CD8-positive, alpha-beta memory T cell (primary cell): ENCODE measurements around the gene NABP2. TPM values are rescaled to one million over a fixed set of nuclear protein-coding genes. Genes with fewer than 3 reads are reported as not detected.

Source experiments
- CTCF ChIA-PET: fragments of 350-600 bp; sonication (Branson Sonifier 250); formaldehyde crosslinking; loops from one replicate; lab custom pipeline; 2021; ENCODE audit warnings: antibody characterized with exemption; lab: Charles Lee
- POLR2A ChIA-PET: fragments of 350-600 bp; sonication (Branson Sonifier 250); formaldehyde crosslinking; loops from one replicate; lab custom pipeline; 2021; ENCODE audit warnings: antibody characterized with exemption; lab: Charles Lee
- DNase-seq, 5 donors: peaks; one replicate each; pipeline versions ENCODE4 v3.0.0 to v3.0.0-alpha.2; 2020 to 2022; ENCODE audit warnings: mixed read lengths in 1 of 5
- H3K27ac ChIP-seq: one replicate; pipeline ENCODE4 v1.7.0; 2013; ENCODE audit warnings: low read depth, mild to moderate bottlenecking, low read length, moderate library complexity
- H3K27me3 ChIP-seq: 2 replicates; pipeline ENCODE4 v1.7.0; 2013; ENCODE audit warnings: low read length, mild to moderate bottlenecking; ENCODE audit not compliant: insufficient read depth, poor library complexity, severe bottlenecking
- H3K36me3 ChIP-seq: 2 replicates; pipeline ENCODE4 v1.7.0; 2013; ENCODE audit warnings: mild to moderate bottlenecking, low read length, moderate library complexity; ENCODE audit not compliant: insufficient read depth
- H3K4me1 ChIP-seq: 2 replicates; pipeline ENCODE4 v1.7.0; 2013; ENCODE audit warnings: mild to moderate bottlenecking, low read length, moderate library complexity; ENCODE audit not compliant: insufficient read depth
- H3K4me3 ChIP-seq: 2 replicates; pipeline ENCODE4 v1.7.0; 2013; ENCODE audit warnings: mild to moderate bottlenecking, low read length
- H3K9me3 ChIP-seq: 2 replicates; pipeline ENCODE4 v1.7.0; 2013; ENCODE audit warnings: mild to moderate bottlenecking, low read length
- H3K27ac Mint-ChIP-seq, 8 donors: one replicate each; pipeline ENCODE4 v1.8.0; 2020 to 2021; ENCODE audit warnings: mixed read lengths in 8 of 8, mild to moderate bottlenecking in 6 of 8, inconsistent platforms in 3 of 8, moderate library complexity in 3 of 8
- H3K27me3 Mint-ChIP-seq, 2 donors: one replicate each; pipeline ENCODE4 v1.8.0; 2020 to 2021; ENCODE audit warnings: mixed read lengths in 2 of 2, mild to moderate bottlenecking in 1 of 2, moderate library complexity in 1 of 2
- H3K36me3 Mint-ChIP-seq, 3 donors: one replicate each; pipeline ENCODE4 v1.8.0; 2020 to 2021; ENCODE audit warnings: mixed read lengths in 3 of 3, inconsistent platforms in 1 of 3, mild to moderate bottlenecking in 1 of 3
- H3K4me1 Mint-ChIP-seq, 3 donors: one replicate each; pipeline ENCODE4 v1.8.0; 2020 to 2021; ENCODE audit warnings: mixed read lengths in 3 of 3, inconsistent platforms in 1 of 3, mild to moderate bottlenecking in 1 of 3
- H3K4me3 Mint-ChIP-seq, 7 donors: one replicate each; pipeline ENCODE4 v1.8.0; 2020 to 2021; ENCODE audit warnings: mixed read lengths in 7 of 7, mild to moderate bottlenecking in 6 of 7, moderate library complexity in 4 of 7, inconsistent platforms in 2 of 7
- H3K9me3 Mint-ChIP-seq, 5 donors: one replicate each; pipeline ENCODE4 v1.8.0; 2020 to 2022; ENCODE audit warnings: mixed read lengths in 5 of 5, mild to moderate bottlenecking in 3 of 5, moderate library complexity in 2 of 5, inconsistent platforms in 1 of 5
- polyA plus RNA-seq: library from polyadenylated mRNA; unstranded; fragments of 300-500 nt; fragmentation: Illumina TruSeq; gene quantifications from one replicate; pipeline ENCODE4 v1.2.3, GENCODE V29; 2021
- total RNA-seq, 2 experiments: library from RNA; stranded (reverse); gene quantifications; one replicate each; pipeline ENCODE4 v1.2.3, GENCODE V29; 2021

NABP2 gene
- total and polyA plus RNA-seq, 3 experiments from 2014 or later = 4.6 to 104 (median 102) TPM

DNA sequence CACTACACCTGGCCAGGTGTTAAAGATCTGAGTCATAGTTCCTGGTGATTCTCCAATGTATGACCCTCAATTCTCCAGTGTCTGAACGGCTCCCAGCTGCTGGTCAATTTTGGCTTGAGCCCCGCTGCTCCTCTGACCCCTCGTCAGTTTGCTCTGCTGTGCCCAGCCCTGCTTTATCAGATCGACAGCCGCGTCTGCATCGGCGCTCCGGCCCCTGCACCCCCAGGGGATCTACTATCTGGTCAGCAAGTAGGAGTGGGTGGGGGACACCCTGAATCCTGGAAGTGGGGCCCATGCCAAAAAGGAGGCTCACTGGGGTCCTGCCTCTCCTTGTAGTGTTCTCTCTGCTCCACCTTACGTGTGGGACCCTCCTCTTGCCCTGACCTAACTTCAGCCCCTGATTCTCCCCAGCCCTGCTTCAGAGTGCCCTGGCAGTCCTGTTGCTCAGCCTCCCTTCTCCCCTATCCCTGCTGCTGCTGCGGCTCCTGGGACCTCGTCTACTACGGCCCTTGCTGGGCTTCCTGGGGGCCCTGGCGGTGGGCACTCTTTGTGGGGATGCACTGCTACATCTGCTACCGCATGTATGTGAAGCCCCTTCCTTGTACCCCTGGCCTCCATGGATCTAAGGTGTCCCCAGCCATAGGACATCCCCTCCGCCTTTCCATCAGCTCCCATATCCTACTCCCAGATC is 10.7 kb downstream of the NABP2 start:
- H3K9me3 ChIP-seq = no peaks in the 10 kb centered on the region
- no peaks in the 10 kb centered on the region for H3K36me3 ChIP-seq
- H3K27me3 Mint-ChIP-seq = no peaks in the 10 kb centered on the region
- H3K4me3 ChIP-seq = no peak overlapping the region
- no peak overlapping the region for H3K27ac ChIP-seq
- H3K27me3 ChIP-seq = no peaks in the 10 kb centered on the region
- ChIA-PET POLR2A (interaction anchor here (1.1 kb wide), 1 partner anchor 22 kb away, joined by 3 read pairs; no protein-coding TSS in a partner anchor), CTCF (interaction anchor here (1.5 to 2.0 kb wide), 2 partner anchors 13 to 22 kb away, joined by 3 to 9 read pairs; partner anchors contain the start of gene RNF41)
- H3K4me1 ChIP-seq = no peaks in the 10 kb centered on the region
- H3K9me3 Mint-ChIP-seq = no peaks in the 10 kb centered on the region
- H3K4me3 Mint-ChIP-seq = no peak overlapping the region
- H3K36me3 Mint-ChIP-seq = peaks cover 0 to 18% (median 0%) of the 10 kb centered on the region in 3 donors
- no peaks in the 10 kb centered on the region for H3K4me1 Mint-ChIP-seq
- H3K27ac Mint-ChIP-seq = no peak overlapping the region
- no peak for DNase-seq

DNA sequence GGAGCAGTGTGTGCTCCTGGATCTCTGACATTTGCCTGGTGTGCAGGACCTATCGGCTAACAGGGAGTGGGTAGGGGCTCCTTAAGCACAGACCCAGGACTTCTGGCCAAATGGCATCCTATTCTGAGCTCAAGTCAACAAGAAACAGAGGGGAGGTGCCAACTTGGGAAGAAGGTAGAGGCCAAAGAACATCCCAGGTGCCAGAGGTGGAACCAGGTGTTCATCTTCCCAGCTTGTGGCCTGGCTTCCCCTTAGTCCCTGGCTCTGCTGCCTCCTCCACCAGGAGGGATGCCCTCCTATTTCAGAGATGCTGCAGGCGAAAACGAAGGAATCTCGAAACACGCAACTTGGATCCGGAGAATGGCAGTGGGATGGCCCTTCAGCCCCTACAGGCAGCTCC is 11.9 kb downstream of the NABP2 start:
- no peak overlapping the region for H3K4me3 Mint-ChIP-seq
- no peaks in the 10 kb centered on the region for H3K4me1 Mint-ChIP-seq
- Histone ChIP-seq H3K27me3 (no peaks in the 10 kb centered on the region), H3K4me3 (no peak overlapping the region), H3K4me1 (no peaks in the 10 kb centered on the region), H3K27ac (no peak overlapping the region), H3K36me3 (no peaks in the 10 kb centered on the region), H3K9me3 (no peaks in the 10 kb centered on the region)
- H3K27me3 Mint-ChIP-seq = no peaks in the 10 kb centered on the region
- H3K9me3 Mint-ChIP-seq = no peaks in the 10 kb centered on the region
- no peak overlapping the region for H3K27ac Mint-ChIP-seq
- POLR2A ChIA-PET = interaction anchor here (0.6 kb wide), 2 partner anchors 181 to 442 kb away, joined by 6 to 7 read pairs; no protein-coding TSS in a partner anchor
- CTCF ChIA-PET = no interaction called here
- H3K36me3 Mint-ChIP-seq = peaks cover 0 to 29% (median 0%) of the 10 kb centered on the region in 3 donors
- DNase-seq = no peak

DNA sequence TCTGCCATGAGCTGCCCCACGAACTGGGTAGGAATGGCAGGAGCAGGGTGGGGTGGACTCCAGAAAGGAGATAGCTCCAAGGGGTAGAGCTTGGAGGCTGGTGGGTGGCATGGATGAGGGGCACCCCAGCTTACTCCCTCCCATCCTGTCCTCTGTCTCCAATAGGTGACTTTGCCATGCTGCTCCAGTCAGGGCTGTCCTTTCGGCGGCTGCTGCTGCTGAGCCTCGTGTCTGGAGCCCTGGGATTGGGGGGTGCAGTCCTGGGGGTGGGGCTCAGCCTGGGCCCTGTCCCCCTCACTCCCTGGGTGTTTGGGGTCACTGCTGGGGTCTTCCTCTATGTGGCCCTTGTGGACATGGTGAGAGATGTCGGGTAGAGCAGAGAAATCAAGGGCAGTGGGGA is 12.8 kb downstream of the NABP2 start:
- no peak overlapping the region for H3K4me3 Mint-ChIP-seq
- H3K4me1 Mint-ChIP-seq = no peaks in the 10 kb centered on the region
- peak overlapping the region in 1 of 8 donors; percentile 54 for H3K27ac Mint-ChIP-seq
- no peaks in the 10 kb centered on the region for H3K27me3 ChIP-seq
- H3K4me3 ChIP-seq = no peak overlapping the region
- H3K9me3 Mint-ChIP-seq = no peaks in the 10 kb centered on the region
- H3K36me3 ChIP-seq = peaks cover 7% of the 10 kb centered on the region
- ChIA-PET CTCF (interaction anchor here (1.0 to 1.3 kb wide), 2 partner anchors 15 to 22 kb away, joined by 3 to 4 read pairs; partner anchors contain the start of gene ANKRD52), POLR2A (interaction anchor here (0.6 kb wide), 1 partner anchor 182 kb away, joined by 6 read pairs; no protein-coding TSS in a partner anchor)
- H3K36me3 Mint-ChIP-seq = peaks cover 0 to 38% (median 1%) of the 10 kb centered on the region in 3 donors
- DNase-seq = no peak
- no peaks in the 10 kb centered on the region for H3K9me3 ChIP-seq
- no peaks in the 10 kb centered on the region for H3K27me3 Mint-ChIP-seq
- no peak overlapping the region for H3K27ac ChIP-seq
- H3K4me1 ChIP-seq = no peaks in the 10 kb centered on the region

DNA sequence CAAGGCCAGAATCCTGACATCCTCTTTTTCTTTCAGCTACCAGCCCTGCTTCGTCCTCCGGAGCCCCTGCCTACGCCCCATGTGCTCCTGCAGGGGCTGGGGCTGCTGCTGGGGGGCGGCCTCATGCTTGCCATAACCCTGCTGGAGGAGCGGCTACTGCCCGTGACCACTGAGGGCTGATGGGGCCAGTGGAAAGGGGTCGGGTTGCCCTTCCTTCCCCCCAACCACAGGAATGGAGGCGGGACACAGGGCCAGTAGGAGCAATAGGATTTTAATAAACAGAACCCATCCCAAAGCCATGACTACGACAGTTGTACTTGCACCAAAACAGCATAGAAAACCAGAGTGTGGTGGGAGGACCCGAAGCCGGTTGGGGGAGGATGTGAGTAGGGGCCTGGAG is 13.4 kb downstream of the NABP2 start:
- ChIA-PET CTCF (interaction anchor here (1.3 kb wide), 1 partner anchor 15 kb away, joined by 3 read pairs; no protein-coding TSS in a partner anchor), POLR2A (no interaction called here)

DNA sequence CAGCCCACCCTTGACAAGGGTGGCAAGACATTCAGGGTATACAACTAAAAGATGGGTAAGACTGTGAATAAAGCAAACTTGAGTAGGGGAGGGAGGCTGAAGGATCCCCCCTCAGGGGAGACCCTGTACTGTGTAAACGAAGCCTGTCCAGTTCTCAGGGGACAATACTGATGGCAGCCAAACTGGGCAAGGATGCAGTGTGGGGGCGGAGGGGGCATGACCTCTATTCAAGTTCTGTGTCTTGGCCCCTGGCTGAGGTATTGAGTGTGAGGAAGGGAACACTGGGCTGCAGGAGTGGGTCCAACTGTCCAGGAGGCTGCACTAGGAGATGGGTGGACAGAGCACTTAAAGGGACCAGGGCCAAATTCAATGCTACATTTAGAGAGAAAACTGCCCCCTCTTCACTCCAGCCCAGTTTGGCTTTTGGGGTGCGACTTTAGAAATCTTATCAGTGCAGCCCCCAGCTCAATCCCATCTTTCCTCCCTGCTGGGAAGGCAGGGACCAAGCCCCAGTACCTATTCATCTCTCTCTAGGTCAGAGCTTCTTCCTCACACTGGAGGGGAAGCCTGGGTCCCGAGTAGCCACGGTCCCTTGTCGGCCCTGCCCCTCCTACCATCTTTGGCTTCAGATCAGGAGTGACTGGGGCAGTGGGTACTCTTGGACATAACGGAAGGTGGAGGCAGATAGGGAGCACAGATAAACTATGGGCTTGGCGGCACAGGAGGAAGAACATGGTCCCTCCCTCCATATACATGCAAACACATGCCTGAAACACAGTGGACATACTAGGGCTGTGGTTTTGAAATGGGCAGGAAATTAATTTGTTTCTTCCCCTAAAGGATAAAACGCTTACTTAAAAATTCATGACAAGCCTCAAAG is 17.5 kb downstream of the NABP2 start:
- no peaks in the 10 kb centered on the region for H3K9me3 Mint-ChIP-seq
- Histone ChIP-seq H3K4me3 (no peak overlapping the region), H3K27me3 (no peaks in the 10 kb centered on the region), H3K4me1 (no peaks in the 10 kb centered on the region), H3K9me3 (no peaks in the 10 kb centered on the region), H3K27ac (no peak overlapping the region), H3K36me3 (peaks cover 40% of the 10 kb centered on the region)
- H3K27me3 Mint-ChIP-seq = no peaks in the 10 kb centered on the region
- no peaks in the 10 kb centered on the region for H3K4me1 Mint-ChIP-seq
- peaks cover 0 to 75% (median 6%) of the 10 kb centered on the region in 3 donors for H3K36me3 Mint-ChIP-seq
- peak overlapping the region in 4 of 8 donors; percentile 14 to 89 (median 30) for H3K27ac Mint-ChIP-seq
- no peak overlapping the region for H3K4me3 Mint-ChIP-seq
- POLR2A ChIA-PET = no interaction called here
- CTCF ChIA-PET = no interaction called here
- DNase-seq = no peak

More for the DNA sequence above, 13.4 kb downstream of the NABP2 start:
- Histone ChIP-seq H3K9me3 (no peaks in the 10 kb centered on the region), H3K27ac (no peak overlapping the region), H3K4me1 (no peaks in the 10 kb centered on the region), H3K4me3 (no peak overlapping the region), H3K27me3 (no peaks in the 10 kb centered on the region), H3K36me3 (peaks cover 10% of the 10 kb centered on the region)
- no peak overlapping the region for H3K4me3 Mint-ChIP-seq
- no peaks in the 10 kb centered on the region for H3K9me3 Mint-ChIP-seq
- H3K36me3 Mint-ChIP-seq = peaks cover 0 to 43% (median 1%) of the 10 kb centered on the region in 3 donors
- peak overlapping the region in 1 of 8 donors; percentile 58 for H3K27ac Mint-ChIP-seq
- no peak for DNase-seq
- no peaks in the 10 kb centered on the region for H3K4me1 Mint-ChIP-seq
- no peaks in the 10 kb centered on the region for H3K27me3 Mint-ChIP-seq

DNA sequence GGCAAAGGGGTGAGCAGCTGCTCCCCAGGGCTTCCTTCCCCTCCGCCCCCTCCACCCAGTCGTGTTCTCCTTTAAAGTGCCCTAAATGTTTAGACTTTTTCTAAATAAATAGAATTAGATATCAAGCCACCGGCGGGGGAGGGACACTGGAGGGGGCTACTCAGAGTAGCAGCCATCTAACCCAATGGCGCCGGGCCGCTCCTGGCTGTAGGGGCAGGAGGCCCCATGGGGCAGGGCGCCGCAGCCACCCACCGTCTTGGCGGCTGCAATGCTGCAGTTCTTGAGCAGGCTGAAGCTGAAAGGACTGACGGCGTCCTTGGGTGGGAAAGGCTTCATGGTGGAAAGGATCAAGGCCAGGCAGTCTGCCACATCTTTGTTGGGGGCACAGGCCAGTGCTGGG is 18.8 kb downstream of the NABP2 start:
- H3K27me3 ChIP-seq = no peaks in the 10 kb centered on the region
- Mint-ChIP-seq H3K27me3 (no peaks in the 10 kb centered on the region), H3K9me3 (no peaks in the 10 kb centered on the region), H3K36me3 (peaks cover 0 to 82% (median 6%) of the 10 kb centered on the region in 3 donors), H3K27ac (no peak overlapping the region), H3K4me1 (no peaks in the 10 kb centered on the region), H3K4me3 (no peak overlapping the region)
- H3K4me1 ChIP-seq = no peaks in the 10 kb centered on the region
- H3K9me3 ChIP-seq = no peaks in the 10 kb centered on the region
- H3K36me3 ChIP-seq = peaks cover 48% of the 10 kb centered on the region
- ChIA-PET POLR2A (no interaction called here), CTCF (no interaction called here)
- DNase-seq = no peak
- H3K4me3 ChIP-seq = no peak overlapping the region
- H3K27ac ChIP-seq = no peak overlapping the region

DNA sequence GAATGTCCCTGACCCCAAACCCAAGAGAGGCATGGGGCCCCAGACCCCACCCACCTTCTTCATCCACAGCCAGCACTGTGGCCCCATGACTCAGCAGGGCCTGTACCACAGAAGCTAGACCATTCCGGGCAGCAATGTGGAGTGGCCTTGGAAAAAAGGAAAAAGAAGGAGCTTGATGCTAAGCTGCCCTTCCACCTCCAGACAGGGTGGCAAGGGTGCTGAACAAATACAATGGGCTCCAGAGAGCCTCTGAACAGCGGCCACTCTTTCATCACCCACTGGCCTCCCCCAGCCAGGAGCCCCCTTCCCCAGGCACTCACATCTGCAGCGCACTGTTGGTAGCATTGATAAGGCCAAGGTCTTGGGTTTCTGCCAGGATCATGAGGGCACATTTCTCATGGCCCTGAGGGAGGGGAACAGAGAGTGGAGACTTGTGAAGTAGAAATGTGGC is 19.6 kb downstream of the NABP2 start:
- no peak overlapping the region for H3K4me3 ChIP-seq
- no peak for DNase-seq
- Mint-ChIP-seq H3K27ac (no peak overlapping the region), H3K36me3 (peaks cover 0 to 86% (median 6%) of the 10 kb centered on the region in 3 donors), H3K4me1 (no peaks in the 10 kb centered on the region), H3K9me3 (no peaks in the 10 kb centered on the region), H3K4me3 (no peak overlapping the region), H3K27me3 (no peaks in the 10 kb centered on the region)
- CTCF ChIA-PET = no interaction called here
- peaks cover 56% of the 10 kb centered on the region for H3K36me3 ChIP-seq
- POLR2A ChIA-PET = interaction anchor here (0.6 kb wide), 1 partner anchor 67 kb away, joined by 3 read pairs; no protein-coding TSS in a partner anchor
- H3K27ac ChIP-seq = no peak overlapping the region
- no peaks in the 10 kb centered on the region for H3K9me3 ChIP-seq
- H3K4me1 ChIP-seq = no peaks in the 10 kb centered on the region
- H3K27me3 ChIP-seq = no peaks in the 10 kb centered on the region
